Kasumi-1 (cell line): ENCODE data around the gene PPM1N.

Source experiments
- DNase-seq, 2 experiments: peaks; one replicate each; lab custom pipeline; 2025; lab: John Stamatoyannopoulos, UW

PPM1N gene

DNA sequence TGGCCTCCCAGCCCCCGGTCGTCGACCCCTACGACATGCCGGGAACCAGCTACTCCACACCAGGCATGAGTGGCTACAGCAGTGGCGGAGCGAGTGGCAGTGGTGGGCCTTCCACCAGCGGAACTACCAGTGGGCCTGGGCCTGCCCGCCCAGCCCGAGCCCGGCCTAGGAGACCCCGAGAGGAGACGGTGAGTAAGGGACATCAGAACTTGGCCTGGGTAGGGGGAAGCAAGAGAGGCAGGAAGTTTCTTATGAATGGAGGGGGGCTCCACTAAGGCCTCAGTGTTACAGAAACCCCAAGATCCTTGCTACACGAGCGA, 27.5 kb upstream of the PPM1N start:
- no peak for DNase-seq

DNA sequence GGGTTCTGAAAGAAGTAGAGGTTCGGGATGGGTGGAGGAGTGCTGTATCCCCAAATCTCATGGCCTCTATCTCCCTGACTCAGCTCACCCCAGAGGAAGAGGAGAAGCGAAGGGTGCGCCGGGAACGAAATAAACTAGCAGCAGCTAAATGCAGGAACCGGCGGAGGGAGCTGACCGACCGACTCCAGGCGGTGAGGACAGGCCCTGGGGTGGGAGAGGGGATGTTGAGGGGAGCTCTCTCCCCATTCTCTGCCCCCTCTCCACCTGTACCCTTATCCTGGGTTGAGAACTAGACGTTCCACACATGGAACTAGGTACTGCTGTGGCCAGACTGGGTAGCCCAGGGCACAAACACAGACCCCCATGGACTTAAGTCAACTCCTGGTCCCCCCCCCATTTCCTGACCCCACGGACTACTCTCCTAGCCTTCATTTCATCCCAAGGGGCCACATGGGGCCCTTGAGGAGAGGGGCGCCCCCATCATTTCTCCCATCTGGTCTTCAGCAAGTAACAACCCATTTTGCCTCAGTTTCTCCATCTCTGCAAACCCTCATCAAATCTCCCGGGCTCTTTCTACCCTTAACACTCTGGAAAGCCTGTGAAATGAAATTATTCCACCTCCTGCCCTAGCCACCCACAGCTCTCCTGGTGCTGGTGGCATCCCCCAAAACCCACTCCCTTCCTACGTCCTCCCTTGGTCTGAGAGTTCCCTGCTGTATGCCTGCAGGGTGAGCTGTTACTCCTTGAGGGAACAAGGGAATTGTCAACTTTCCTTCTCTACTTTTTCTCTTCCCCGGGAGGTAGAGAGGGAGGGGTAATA, 26.9 kb upstream of the PPM1N start:
- no peak for DNase-seq

DNA sequence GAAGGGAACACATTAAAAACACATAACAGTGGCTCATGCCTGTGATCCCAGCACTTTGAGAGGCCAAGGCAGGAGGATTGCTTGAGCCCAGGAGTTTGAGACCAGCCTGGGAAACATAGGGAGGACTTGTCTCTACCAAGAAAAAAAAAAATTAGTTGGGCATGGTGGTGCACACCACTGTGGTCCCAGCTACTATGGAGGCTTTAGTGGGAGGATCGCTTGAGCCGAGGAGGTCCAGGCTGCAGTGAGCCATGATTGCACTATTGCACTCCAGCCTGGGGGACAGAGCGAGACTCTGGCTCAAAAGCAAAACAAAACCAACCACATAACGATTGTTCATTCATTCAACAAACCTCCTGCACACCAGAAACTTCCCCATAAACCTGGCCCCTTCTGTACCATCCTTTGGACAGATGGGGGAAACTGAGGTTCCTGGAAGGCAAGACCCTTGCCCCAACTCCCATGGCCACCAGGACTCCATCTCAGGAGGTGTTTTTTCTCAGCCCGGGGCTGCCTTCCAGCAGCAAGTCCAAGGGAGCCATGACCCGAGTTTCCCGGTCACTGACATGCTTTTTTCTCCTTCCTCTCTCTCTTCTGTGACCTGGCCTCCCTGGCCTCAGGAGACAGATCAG, 26.2 kb upstream of the PPM1N start:
- no peak for DNase-seq

DNA sequence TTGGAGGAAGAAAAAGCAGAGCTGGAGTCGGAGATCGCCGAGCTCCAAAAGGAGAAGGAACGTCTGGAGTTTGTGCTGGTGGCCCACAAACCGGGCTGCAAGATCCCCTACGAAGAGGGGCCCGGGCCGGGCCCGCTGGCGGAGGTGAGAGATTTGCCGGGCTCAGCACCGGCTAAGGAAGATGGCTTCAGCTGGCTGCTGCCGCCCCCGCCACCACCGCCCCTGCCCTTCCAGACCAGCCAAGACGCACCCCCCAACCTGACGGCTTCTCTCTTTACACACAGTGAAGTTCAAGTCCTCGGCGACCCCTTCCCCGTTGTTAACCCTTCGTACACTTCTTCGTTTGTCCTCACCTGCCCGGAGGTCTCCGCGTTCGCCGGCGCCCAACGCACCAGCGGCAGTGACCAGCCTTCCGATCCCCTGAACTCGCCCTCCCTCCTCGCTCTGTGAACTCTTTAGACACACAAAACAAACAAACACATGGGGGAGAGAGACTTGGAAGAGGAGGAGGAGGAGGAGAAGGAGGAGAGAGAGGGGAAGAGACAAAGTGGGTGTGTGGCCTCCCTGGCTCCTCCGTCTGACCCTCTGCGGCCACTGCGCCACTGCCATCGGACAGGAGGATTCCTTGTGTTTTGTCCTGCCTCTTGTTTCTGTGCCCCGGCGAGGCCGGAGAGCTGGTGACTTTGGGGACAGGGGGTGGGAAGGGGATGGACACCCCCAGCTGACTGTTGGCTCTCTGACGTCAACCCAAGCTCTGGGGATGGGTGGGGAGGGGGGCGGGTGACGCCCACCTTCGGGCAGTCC, 25.5 kb upstream of the PPM1N start:
- DNase-seq: no peak

DNA sequence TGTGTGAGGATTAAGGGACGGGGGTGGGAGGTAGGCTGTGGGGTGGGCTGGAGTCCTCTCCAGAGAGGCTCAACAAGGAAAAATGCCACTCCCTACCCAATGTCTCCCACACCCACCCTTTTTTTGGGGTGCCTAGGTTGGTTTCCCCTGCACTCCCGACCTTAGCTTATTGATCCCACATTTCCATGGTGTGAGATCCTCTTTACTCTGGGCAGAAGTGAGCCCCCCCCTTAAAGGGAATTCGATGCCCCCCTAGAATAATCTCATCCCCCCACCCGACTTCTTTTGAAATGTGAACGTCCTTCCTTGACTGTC, 24.9 kb upstream of the PPM1N start:
- no peak for DNase-seq

DNA sequence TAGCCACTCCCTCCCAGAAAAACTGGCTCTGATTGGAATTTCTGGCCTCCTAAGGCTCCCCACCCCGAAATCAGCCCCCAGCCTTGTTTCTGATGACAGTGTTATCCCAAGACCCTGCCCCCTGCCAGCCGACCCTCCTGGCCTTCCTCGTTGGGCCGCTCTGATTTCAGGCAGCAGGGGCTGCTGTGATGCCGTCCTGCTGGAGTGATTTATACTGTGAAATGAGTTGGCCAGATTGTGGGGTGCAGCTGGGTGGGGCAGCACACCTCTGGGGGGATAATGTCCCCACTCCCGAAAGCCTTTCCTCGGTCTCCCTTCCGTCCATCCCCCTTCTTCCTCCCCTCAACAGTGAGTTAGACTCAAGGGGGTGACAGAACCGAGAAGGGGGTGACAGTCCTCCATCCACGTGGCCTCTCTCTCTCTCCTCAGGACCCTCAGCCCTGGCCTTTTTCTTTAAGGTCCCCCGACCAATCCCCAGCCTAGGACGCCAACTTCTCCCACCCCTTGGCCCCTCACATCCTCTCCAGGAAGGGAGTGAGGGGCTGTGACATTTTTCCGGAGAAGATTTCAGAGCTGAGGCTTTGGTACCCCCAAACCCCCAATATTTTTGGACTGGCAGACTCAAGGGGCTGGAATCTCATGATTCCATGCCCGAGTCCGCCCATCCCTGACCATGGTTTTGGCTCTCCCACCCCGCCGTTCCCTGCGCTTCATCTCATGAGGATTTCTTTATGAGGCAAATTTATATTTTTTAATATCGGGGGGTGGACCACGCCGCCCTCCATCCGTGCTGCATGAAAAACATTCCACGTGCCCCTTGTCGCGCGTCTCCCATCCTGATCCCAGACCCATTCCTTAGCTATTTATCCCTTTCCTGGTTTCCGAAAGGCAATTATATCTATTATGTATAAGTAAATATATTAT, 24.3 kb upstream of the PPM1N start:
- DNase-seq: no peak

DNA sequence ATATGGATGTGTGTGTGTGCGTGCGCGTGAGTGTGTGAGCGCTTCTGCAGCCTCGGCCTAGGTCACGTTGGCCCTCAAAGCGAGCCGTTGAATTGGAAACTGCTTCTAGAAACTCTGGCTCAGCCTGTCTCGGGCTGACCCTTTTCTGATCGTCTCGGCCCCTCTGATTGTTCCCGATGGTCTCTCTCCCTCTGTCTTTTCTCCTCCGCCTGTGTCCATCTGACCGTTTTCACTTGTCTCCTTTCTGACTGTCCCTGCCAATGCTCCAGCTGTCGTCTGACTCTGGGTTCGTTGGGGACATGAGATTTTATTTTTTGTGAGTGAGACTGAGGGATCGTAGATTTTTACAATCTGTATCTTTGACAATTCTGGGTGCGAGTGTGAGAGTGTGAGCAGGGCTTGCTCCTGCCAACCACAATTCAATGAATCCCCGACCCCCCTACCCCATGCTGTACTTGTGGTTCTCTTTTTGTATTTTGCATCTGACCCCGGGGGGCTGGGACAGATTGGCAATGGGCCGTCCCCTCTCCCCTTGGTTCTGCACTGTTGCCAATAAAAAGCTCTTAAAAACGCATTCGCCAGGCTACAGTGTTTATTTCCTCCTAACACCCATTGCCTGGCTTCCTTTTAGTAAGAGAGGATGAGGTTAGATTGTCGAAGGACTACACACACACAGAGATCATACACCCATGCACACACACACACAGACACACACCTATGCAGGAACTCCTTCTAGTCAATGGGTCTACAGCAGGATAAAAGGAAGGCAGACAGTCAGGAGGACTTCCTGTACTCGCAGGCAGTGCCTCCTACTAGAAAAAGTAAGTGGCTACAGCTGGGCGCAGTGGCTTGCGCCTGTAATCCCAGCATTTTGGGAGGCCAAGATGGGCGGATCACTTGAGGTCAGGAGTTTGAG, 23.4 kb upstream of the PPM1N start:
- no peak for DNase-seq

DNA sequence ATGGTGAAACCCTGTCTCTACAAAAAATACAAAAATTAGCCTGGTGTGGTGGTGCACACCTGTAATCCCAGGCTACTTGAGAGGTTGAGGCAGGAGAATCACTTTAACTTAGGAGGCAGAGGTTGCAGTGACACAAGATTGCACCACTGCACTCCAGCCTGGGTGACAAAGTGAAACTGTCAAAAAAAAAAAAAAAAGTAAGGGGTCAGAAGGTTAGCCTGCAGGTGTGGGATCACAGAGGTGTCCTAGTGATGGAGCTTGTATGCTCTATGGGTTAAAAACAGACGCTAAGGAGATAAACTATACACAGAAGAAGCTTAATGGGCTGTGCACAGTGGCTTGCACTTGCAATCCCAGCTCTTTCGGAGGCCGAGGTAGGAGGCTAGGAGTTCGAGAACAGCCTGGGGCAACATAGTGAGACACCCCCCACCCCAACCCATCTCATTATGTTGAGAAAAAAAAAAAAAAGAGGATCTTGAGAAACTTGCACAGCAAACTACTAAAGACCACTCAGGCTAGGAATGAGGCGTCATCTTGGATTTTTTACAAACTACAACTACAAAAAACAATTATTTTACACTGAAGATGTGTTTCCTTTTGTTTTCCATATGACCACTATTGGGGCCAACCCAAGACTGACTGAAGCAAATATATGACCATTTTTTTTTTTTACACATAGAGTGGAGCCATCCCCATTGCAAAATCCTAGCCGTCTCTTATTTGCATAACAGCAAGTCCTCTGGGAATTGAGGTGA, 22.5 kb upstream of the PPM1N start:
- no peak for DNase-seq

DNA sequence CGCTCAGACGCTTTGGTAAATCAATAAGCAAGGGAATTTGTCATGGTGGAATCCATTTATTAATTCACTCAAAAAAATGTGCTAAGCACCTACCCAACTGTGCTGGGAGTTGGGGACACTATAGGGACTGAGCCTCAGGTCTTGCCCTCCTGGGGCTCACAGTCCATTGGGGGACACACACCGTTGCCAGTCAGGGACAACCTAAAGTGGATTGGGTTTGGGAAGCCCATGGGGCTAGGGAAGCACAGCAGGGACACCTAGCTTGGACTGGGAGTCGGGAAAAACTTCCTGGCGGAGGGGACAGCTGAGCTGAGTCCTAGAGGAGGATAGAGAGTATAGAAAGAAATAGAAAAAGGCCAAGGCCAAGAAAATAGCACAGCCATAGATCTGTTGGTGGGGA, 21.9 kb upstream of the PPM1N start:
- no peak for DNase-seq

DNA sequence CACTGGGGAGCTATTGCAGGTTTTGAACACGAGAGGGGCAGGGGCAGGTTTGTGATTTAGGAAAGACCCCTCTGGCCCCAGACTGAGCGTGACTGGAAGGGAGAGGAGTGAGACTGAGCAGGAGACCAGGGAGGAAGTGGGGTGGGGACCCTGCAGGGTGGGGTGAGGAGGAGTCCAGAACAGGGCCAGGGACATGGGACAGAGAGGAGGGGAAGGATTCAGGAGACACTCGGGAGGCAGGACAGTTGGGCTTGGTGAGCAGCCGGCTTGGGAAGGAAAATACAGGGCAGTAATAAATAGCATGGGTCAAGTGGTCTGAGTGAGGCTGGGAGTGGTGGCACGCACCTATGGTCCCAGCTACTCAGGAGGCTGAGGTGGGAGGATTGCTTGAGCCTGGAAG, 21.1 kb upstream of the PPM1N start:
- DNase-seq: no peak

DNA sequence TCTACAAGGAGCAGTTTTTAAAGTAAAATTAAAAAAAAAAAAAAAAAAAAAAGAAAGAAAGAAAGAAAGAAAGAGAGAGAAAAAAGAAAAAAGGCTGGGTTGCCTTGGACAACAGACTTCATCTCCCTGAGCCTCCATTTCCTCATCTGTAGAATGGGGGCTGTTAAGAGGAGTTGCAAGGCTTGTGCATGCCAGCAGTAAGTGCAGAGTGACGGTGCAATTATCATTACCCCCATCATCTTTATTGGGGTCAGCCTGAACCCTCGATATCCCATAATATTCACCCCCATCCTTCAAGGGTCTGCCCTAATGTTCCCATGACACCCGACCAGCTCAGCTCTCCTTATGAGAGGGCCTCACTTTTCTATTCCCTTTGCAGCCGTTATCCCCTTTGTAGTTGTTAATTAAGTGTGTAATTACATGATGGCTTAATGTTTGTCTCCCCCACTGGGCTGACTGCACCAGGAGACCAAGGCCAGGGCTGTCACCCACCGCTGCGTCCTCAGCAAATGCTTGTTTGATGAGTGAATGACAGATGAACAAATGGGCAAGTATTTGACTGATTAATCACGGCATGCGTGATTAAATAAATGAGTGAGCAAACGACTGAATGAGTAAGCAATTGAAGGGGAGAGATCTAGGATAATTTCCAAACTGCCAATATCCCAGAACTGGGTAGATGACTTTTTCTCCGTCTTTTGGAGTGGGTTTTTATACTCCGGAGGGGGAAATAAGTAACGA, 20.4 kb upstream of the PPM1N start:
- peak in 1 of 2 experiments; percentile 57 for DNase-seq

DNA sequence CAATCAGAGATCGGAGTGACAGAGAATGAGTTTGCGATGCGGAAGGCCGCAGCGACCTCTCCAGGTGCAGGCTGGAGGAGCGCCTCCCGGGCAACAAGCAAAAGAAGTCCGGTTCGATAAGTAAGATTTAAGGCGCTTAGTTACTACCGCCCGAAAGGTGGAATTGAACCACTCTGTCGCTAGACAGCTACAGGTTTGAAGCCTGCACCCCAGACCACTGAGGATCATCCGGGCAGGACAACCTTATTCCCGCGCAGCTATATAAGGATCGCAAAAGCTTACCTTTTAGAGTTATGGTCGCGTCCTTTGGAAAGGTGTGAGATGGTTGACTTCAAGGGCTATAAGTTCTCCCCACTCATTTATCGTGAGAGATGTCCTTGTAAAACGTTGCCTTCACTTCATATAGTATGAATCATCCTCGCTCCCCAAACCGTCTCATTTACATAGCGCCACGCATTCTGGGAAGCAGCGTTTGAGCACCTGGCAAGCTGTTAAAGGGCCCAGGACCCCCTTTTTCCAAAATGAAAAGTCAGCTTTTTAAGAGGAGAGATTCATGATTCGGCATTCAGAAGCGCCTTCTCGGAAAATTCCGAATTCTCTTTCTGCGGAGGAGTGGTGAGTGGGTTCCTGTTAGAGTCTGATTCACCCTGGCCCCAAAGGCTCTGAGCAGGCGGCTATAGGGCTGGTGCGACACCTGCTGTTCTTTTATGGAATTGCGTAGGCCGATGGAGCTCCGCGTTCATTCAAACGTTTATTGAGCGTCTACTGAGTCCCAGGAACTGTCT, 19.6 kb upstream of the PPM1N start:
- DNase-seq: peak; percentile 85 to 86

DNA sequence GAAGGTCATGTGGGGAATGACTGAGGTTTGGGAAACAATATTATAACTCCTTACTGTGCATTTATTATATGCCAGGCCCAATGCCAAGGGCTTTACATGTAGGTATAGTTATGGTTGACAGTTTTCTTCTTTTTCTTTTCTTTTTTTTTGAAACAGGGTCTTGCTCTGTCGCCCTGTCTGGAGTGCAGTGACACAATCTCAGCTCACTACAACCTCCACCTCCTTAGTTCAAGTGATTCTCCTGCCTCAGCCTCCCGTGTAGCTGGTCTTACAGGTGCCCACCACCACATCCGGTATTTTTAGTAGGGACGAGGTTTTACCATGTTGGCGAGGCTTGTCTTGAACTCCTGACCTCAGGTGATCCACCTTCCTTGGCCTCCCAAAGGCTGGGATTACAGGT, 15.2 kb upstream of the PPM1N start:
- no peak for DNase-seq

DNA sequence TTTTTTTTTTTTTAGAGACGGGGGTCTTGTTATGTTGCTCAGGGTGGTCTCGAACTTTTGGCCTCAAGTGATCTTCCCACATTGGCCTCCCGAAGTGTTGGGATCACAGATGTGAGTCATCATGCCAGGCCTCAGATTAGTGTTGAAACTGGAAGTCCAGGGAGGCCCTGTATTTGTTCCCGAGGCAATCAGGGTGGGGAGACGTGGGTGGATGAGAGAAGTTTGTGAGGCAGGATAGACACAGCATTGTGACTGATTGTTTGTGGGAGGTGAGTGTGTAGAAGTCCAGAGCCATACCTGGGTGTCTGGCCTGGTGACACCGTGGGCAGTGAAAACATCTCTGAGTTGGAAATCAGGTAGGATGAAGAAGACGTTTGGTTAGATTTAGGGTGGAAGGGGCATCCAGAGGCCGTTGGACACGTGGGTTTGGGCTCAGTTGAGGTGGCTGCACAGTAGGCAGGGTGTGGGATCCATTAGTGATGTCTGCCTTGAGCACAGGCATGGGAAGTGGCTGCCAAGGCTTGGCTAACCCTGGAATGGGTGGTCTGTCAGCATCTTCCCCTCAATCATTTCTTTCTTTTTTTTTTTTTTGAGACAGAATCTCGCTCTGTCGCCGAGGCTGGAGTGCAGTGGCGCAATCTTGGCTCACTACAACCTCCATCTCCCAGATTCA, 13.8 kb upstream of the PPM1N start:
- no peak for DNase-seq

DNA sequence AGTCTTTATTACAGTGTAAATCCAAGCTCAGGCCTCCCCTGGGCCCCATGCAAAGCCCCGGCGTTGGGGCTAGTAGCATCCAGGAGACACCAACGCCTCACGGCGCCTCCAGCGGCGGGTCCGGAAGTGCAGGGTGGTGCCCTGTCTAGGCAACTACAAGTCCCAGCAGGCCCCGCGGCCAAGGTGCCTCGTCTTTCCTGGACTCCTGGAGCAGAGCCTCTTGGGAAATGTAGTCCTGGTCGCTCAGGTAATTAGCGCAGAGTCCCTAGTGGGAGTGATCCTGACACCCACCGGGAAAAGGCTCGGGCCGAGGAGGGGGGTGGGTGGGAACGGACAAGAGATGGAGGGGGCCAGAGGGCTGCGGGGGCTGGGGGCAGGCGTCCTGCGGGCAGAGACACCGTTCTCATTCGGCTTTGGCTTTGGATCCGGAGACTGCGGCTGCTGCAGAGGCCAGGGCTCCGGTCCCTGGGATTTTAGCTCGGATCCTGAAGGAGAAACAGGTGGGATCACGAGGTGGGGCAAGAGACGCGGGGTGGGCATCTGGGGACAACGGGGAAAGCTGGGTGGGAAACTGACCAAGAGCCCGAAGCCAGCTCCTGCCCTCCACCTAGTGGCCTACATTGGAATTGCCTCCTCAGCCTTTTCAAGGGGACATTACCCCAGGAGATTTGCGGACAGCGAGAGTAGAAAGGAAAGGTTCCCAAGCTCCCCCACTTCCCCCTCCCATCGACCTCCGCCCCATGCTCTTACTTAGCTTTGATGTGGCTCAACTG, 12.8 kb upstream of the PPM1N start:
- DNase-seq: peak; percentile 95 to 96

DNA sequence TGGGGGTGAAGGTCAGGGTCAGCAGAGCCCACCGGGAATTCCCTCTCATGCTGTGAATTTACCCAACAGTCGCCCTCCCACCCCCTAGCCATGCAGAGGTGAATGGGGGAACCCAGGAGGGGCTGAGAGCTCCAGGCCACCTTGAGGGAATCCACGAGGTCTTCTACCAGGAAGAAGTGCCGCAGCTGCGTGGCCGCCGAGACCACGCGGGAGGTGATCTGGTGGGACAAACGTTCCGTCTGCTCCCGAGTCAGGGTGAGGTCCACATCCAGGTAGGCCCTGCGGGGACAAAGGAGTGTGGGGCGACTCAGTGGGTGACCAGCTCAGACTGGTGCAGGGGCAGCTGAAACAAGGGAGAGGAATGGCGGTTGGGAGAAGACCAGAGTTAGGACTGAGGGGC, 9.5 kb upstream of the PPM1N start:
- no peak for DNase-seq

DNA sequence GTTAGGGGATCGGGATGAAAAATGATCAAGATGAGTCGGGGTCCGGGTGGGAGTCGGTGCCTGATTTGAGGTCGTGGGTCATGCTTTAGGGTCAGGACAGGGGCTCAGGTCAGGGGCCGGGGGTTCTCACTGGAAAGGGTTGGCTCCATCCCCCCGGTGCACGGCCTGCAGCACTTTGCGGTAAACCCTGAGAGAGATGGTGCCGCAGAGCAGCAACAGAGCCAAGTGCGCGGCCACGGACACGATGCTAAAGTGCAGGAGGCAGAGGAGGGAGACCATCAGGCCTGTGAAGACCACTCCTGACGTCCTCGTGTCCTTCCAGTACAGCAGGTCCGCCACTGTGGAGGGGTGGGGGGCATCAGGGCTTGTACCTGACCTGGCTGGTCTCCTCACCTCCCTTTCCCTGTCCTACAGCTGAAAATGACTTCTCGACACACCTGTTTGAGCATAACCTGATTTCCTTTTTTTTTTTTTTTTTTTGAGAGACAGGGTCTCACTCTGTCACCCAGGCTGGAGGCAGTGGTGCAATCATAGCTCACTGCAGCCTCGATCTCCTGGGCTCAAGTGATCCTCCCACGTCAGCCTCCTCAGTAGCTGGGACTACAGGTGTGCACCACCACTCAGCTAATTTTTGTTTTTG, 8.9 kb upstream of the PPM1N start:
- no peak for DNase-seq
